Measurements from ENCODE around the gene WDFY1.

DNA sequence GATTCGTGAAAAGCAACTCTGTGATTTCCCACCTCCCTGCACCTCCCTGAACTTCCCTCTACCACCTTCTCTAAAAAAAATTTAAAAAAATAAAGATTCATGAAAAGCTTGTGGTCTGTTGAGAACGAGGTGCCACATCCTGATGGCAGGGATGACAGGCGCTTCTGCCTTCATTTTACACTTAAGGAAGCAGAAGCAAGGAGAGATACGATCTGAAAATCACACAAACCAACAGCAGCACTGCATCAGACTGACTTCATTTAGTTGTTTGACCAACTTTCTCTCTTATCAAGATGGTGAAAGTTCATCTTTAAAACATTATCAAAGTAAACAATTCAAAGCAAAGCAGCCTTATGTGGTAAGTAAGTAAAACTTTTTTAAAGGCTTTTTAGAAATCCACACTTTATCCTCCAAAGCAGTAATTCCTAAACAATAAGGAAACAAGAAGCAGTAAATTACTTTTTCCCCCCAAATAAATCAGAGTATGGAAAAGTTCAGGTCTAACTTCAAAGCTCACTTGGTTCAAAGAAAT, 15.5 kb downstream of the WDFY1 start:
- no peak for TF ChIP-seq SUZ12 (IDR thresholded peaks at IDR 0.05; ENCODE audit: extremely low read depth, insufficient read depth, insufficient read length)
- TF ChIP-seq ZNF274 (IDR thresholded peaks at IDR 0.05; ENCODE audit: low read depth, low read length) = no peak
- no peak for TF ChIP-seq YY1 (IDR thresholded peaks at IDR 0.05; ENCODE audit: insufficient read depth, insufficient read length)
